Measurements from ENCODE around the gene BBS9.

The BBS9 gene

GRCh38 chr7:33650828-33651227, 521.5 kb downstream of the BBS9 start:
- no peak for DNase-seq (ENCODE audit: low spot score)

GRCh38 chr7:33651998-33652515, 522.7 kb downstream of the BBS9 start:
- no peak for DNase-seq (ENCODE audit: low spot score)

- DNase-seq (ENCODE audit: low spot score): no peak
Observed at GRCh38 chr7:33654676-33655075, 525.3 kb downstream of the BBS9 start.

All from left forelimb (tissue), 1 donor.